SK-N-SH (cell line): ENCODE measurements around the gene LIMA1. TPM values are rescaled to one million over a fixed set of nuclear protein-coding genes. Genes with fewer than 3 reads are reported as not detected.
A peak's percentile ranks its signal among the peaks of the same experiment; 100 is the strongest.

ENCODE experiments used
- CTCF ChIA-PET: fragments of 300-600, 350-600 bp; formaldehyde crosslinking; extraction: SDS; loops from one replicate; lab custom pipeline; 2021; lab: Yijun Ruan, JAX
- POLR2A ChIA-PET: fragments of 350-600 bp; sonication (Branson Sonifier 250); formaldehyde crosslinking; extraction: SDS; loops from one replicate; lab custom pipeline; 2020; ENCODE audit warnings: antibody characterized with exemption, inconsistent platforms; lab: Yijun Ruan, JAX
- DNase-seq: peaks from one replicate; pipeline ENCODE4 v3.0.0; 2012
- H2AFZ ChIP-seq: fragments of 200-600 bp; sonication (generic); 2 replicates; pipeline ENCODE4 v1.8.1; 2016; ENCODE audit warnings: antibody characterized with exemption, mild to moderate bottlenecking, low read depth
- H3F3A ChIP-seq: fragments of 200-600 bp; sonication (generic); replicated peaks from 2 replicates; pipeline ENCODE3; 2016; ENCODE audit warnings: antibody characterized with exemption, mild to moderate bottlenecking; ENCODE audit not compliant: insufficient read depth
- H3K27ac ChIP-seq, 2 experiments: fragments of 200-500 bp in 1 of 2; fragments of 200-600 bp in 1 of 2; sonication (Bioruptor generic) in 1 of 2; sonication (generic), shearing (Covaris generic) in 1 of 2; 2 replicates each; pipeline versions ENCODE4 v1.5.1 to v1.6.1; 2014 to 2016; ENCODE audit warnings: low read depth in 2 of 2, inconsistent platforms in 1 of 2, low read length in 1 of 2, mild to moderate bottlenecking in 1 of 2, mixed read lengths in 1 of 2
- H3K27me3 ChIP-seq: fragments of 200-600 bp; sonication (generic), shearing (Covaris generic); 2 replicates; pipeline ENCODE4 v1.6.1; 2016; ENCODE audit warnings: mixed run types; ENCODE audit not compliant: insufficient read depth
- H3K36me3 ChIP-seq, 2 experiments: fragments of 200-500 bp in 1 of 2; fragments of 200-600 bp in 1 of 2; sonication (Bioruptor generic) in 1 of 2; sonication (generic) in 1 of 2; replicated peaks in 1 of 2; 2 replicates each; pipeline versions ENCODE3 to v1.5.1; 2014 to 2016; ENCODE audit warnings: low read length in 1 of 2, mild to moderate bottlenecking in 1 of 2; ENCODE audit not compliant: insufficient read depth in 2 of 2, control insufficient read depth in 1 of 2
- H3K4me1 ChIP-seq, 2 experiments: fragments of 200-500 bp in 1 of 2; fragments of 200-600 bp in 1 of 2; sonication (Bioruptor generic) in 1 of 2; sonication (generic), shearing (Covaris generic) in 1 of 2; 2 replicates each; pipeline versions ENCODE4 v1.5.1 to v1.6.1; 2014 to 2016; ENCODE audit warnings: low read depth in 1 of 2, low read length in 1 of 2, mixed run types in 1 of 2; ENCODE audit not compliant: insufficient read depth in 2 of 2, control insufficient read depth in 1 of 2
- H3K4me2 ChIP-seq: fragments of 200-600 bp; sonication (generic), shearing (Covaris generic); 2 replicates; pipeline ENCODE4 v1.6.1; 2017; ENCODE audit warnings: mixed run types
- H3K4me3 ChIP-seq, 2 experiments: fragments of 200-500 bp in 1 of 2; fragments of 200-600 bp in 1 of 2; sonication (Bioruptor generic) in 1 of 2; sonication (generic), shearing (Covaris generic) in 1 of 2; 2 replicates each; pipeline versions ENCODE4 v1.5.1 to v1.8.1; 2014 to 2016; ENCODE audit warnings: low read depth in 2 of 2, inconsistent platforms in 1 of 2, low read length in 1 of 2, mild to moderate bottlenecking in 1 of 2, mixed read lengths in 1 of 2, moderate library complexity in 1 of 2
- H3K79me2 ChIP-seq: fragments of 200-600 bp; sonication (generic); 2 replicates; pipeline ENCODE4 v1.8.1; 2017; ENCODE audit warnings: mild to moderate bottlenecking; ENCODE audit not compliant: insufficient read depth
- H3K9ac ChIP-seq: fragments of 200-600 bp; sonication (generic); 2 replicates; pipeline ENCODE4 v1.6.1; 2017; ENCODE audit warnings: mixed run types
- H3K9me2 ChIP-seq: fragments of 200-600 bp; sonication (generic); 2 replicates; pipeline ENCODE4 v1.6.1; 2017; ENCODE audit warnings: mixed run types
- H3K9me3 ChIP-seq: fragments of 200-600 bp; sonication (generic); 2 replicates; pipeline ENCODE4 v1.6.1; 2017; ENCODE audit warnings: mixed run types, mild to moderate bottlenecking, moderate library complexity
- H4K20me1 ChIP-seq: fragments of 200-600 bp; sonication (generic); 2 replicates; pipeline ENCODE4 v1.6.1; 2017; ENCODE audit warnings: mild to moderate bottlenecking, mixed run types; ENCODE audit not compliant: insufficient read depth
- CHD2 ChIP-seq: fragments of 150-350 bp; IDR thresholded peaks from 2 replicates; pipeline ENCODE4 v1.6.1; 2018; ENCODE audit warnings: low read length; ENCODE audit not compliant: partially characterized antibody
- EZH2phosphoT487 ChIP-seq: fragments of 200-600 bp; sonication (generic); IDR thresholded peaks from 2 replicates; pipeline ENCODE4 v1.6.1; 2017; ENCODE audit warnings: low read depth, mixed run types, mild to moderate bottlenecking, antibody characterized with exemption, moderate library complexity, borderline replicate concordance
- FOSL2 ChIP-seq: IDR thresholded peaks from 2 replicates; pipeline ENCODE4 v1.4.0; 2012; ENCODE audit warnings: low read depth, mild to moderate bottlenecking, moderate library complexity, borderline replicate concordance
- FOXJ3 ChIP-seq: sonication (generic); formaldehyde crosslinking; IDR thresholded peaks from 2 replicates; pipeline ENCODE4 v1.5.1; 2020; ENCODE audit warnings: mild to moderate bottlenecking, missing genetic modification reagents
- GABPA ChIP-seq: IDR thresholded peaks from 2 replicates; pipeline ENCODE4 v1.4.0; 2012; ENCODE audit warnings: low read depth, mild to moderate bottlenecking
- JUND ChIP-seq: IDR thresholded peaks from 2 replicates; pipeline ENCODE4 v1.4.0; 2012
- MEF2A ChIP-seq: IDR thresholded peaks from 2 replicates; pipeline ENCODE4 v1.4.0; 2012; ENCODE audit warnings: low read depth, borderline replicate concordance
- NRF1 ChIP-seq: IDR thresholded peaks from 2 replicates; pipeline ENCODE4 v1.6.1; 2012; ENCODE audit warnings: low read depth, mild to moderate bottlenecking, low read length
- RAD21 ChIP-seq: IDR thresholded peaks from 2 replicates; pipeline ENCODE4 v1.6.1; 2012; ENCODE audit warnings: mild to moderate bottlenecking, low read length
- RCOR1 ChIP-seq: fragments of 150-350 bp; IDR thresholded peaks from 2 replicates; pipeline ENCODE4 v1.6.1; 2017; ENCODE audit warnings: antibody characterized with exemption, low read length
- RXRA ChIP-seq: IDR thresholded peaks from 2 replicates; pipeline ENCODE4 v1.4.0; 2012; ENCODE audit warnings: low read depth, mild to moderate bottlenecking, borderline replicate concordance
- TAF1 ChIP-seq: IDR thresholded peaks from 2 replicates; pipeline ENCODE4 v1.6.1; 2012; ENCODE audit warnings: low read depth, mild to moderate bottlenecking, low read length, moderate library complexity, borderline replicate concordance
- TCF12 ChIP-seq: IDR thresholded peaks from 2 replicates; pipeline ENCODE4 v1.4.0; 2012
- TEAD4 ChIP-seq: IDR thresholded peaks from 2 replicates; pipeline ENCODE4 v1.4.0; 2012; ENCODE audit warnings: mild to moderate bottlenecking, borderline replicate concordance; ENCODE audit not compliant: insufficient read depth
- WGBS: methylation state at CpG from one replicate; pipeline ENCODE4 v1.1.6; 2017; ENCODE audit warnings: low lambda C conversion rate; 5-methylcytosine and 5-hydroxymethylcytosine counted together
- polyA plus RNA-seq, 3 experiments: library from polyadenylated mRNA; depleted of rRNA; stranded (reverse); fragments of >200 nt; gene quantifications; 2 replicates each; pipeline ENCODE4 v1.2.3, GENCODE V29; 2012
- TF ChIP-seq, protein P1 (sequence below): IDR thresholded peaks from 2 replicates; pipeline ENCODE4 v1.4.0; 2012; ENCODE audit warnings: low read depth
- TF ChIP-seq, protein P2 (sequence below): IDR thresholded peaks from 2 replicates; pipeline ENCODE4 v1.4.0; 2012; ENCODE audit warnings: low read depth, borderline replicate concordance
- TF ChIP-seq, protein P3 (sequence below): IDR thresholded peaks from 2 replicates; pipeline ENCODE4; 2012
- TF ChIP-seq, protein P4 (sequence below): fragments of 150-350 bp; IDR thresholded peaks from 2 replicates; pipeline ENCODE4 v1.6.1; 2016; ENCODE audit warnings: mild to moderate bottlenecking, low read depth, low read length

LIMA1 gene
- polyA plus RNA-seq, 1 of the 3 experiments (the other 2 are of a cell fraction) = 96.6 TPM

DNA sequence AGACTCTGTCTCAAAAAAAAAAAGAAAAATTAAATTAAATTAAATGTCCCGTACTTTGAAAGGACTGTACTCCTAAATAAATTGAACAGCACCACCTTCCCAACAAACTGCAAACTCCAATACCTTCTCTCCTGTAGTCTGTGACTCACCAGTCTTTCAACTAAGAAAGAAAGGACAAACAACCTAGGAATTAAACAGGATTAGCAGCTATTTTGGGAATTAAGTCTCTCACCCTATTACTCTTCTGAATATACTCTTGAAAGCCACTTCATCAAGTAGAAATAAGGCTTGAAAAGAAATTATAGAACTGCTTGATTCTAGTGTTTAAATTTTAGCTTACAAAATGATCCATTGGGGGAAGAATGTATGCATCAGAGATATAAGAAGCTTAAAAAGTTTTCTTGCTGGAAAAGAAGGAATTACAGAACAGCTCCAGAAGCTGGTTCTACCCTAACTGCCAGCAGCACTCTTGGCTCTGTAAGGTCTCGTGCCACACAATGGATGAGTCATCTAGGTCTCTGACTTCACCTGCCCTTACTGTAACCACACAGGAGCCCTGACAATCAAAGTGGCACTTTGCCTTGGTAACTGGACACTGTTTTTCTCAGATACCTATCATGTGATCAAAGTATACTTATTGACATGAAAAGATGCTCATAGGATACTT, 59.2 kb downstream of the LIMA1 start:
- ChIA-PET CTCF (interaction anchor here (1.1 kb wide), 1 partner anchor 90 kb away, joined by 4 read pairs; no protein-coding TSS in a partner anchor), POLR2A (no interaction called here)
- Histone ChIP-seq H3K36me3 (peaks cover 0 to under 1% of the 10 kb centered on the region in 2 experiments), H2AFZ (no peak overlapping the region), H4K20me1 (no peaks in the 10 kb centered on the region), H3K79me2 (peaks cover 47% of the 10 kb centered on the region), H3K27me3 (no peaks in the 10 kb centered on the region), H3K27ac (peak overlapping the region in 1 of 2 experiments; percentile 83; a peak in 2 of 4 replicates), H3K9ac (no peak overlapping the region), H3K9me3 (no peaks in the 10 kb centered on the region), H3F3A (peaks cover 42% of the 10 kb centered on the region), H3K4me3 (no peak overlapping the region), H3K9me2 (no peaks in the 10 kb centered on the region), H3K4me1 (peaks cover 6 to 20% of the 10 kb centered on the region in 2 experiments; a peak in 3 of 4 replicates), H3K4me2 (no peak overlapping the region)
- TF ChIP-seq EZH2phosphoT487 (no peak), RAD21 (no peak), FOXJ3 (CRISPR knock-in tag) (no peak), FOSL2 (peak; percentile 35; the same call in 1 of the 2 replicates), TCF12 (0 out of 2 replicates have a peak, but pooled peaks have one; percentile 6), CHD2 (no peak), GABPA (no peak), RXRA (no peak), RCOR1 (no peak), TEAD4 (no peak), MEF2A (no peak), TAF1 (no peak), NRF1 (no peak), JUND (peak; percentile 37)
- TF ChIP-seq, protein P1, sequence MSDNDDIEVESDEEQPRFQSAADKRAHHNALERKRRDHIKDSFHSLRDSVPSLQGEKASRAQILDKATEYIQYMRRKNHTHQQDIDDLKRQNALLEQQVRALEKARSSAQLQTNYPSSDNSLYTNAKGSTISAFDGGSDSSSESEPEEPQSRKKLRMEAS = no peak
- TF ChIP-seq, protein P2, sequence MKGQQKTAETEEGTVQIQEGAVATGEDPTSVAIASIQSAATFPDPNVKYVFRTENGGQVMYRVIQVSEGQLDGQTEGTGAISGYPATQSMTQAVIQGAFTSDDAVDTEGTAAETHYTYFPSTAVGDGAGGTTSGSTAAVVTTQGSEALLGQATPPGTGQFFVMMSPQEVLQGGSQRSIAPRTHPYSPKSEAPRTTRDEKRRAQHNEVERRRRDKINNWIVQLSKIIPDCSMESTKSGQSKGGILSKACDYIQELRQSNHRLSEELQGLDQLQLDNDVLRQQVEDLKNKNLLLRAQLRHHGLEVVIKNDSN = no peak
- TF ChIP-seq, protein P3, sequence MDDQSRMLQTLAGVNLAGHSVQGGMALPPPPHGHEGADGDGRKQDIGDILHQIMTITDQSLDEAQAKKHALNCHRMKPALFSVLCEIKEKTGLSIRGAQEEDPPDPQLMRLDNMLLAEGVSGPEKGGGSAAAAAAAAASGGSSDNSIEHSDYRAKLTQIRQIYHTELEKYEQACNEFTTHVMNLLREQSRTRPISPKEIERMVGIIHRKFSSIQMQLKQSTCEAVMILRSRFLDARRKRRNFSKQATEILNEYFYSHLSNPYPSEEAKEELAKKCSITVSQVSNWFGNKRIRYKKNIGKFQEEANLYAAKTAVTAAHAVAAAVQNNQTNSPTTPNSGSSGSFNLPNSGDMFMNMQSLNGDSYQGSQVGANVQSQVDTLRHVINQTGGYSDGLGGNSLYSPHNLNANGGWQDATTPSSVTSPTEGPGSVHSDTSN = peak; percentile 41; the same call in 1 of the 2 replicates
- TF ChIP-seq, protein P4, sequence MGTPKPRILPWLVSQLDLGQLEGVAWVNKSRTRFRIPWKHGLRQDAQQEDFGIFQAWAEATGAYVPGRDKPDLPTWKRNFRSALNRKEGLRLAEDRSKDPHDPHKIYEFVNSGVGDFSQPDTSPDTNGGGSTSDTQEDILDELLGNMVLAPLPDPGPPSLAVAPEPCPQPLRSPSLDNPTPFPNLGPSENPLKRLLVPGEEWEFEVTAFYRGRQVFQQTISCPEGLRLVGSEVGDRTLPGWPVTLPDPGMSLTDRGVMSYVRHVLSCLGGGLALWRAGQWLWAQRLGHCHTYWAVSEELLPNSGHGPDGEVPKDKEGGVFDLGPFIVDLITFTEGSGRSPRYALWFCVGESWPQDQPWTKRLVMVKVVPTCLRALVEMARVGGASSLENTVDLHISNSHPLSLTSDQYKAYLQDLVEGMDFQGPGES = no peak
- DNase-seq = no peak
- 27% methylated on average over 2 of the region's 2 CpGs for WGBS
